Stimulated activated CD4-positive, alpha-beta T cell treated with anti-CD3 and anti-CD28 coated beads, Interleukin-1b, Interleukin-23, amount 100 ng/mL, for 24 hours (primary cell): ENCODE measurements around the gene LEPR.
"Not testable (repeated sequence)": the region's sequence is repeated elsewhere in the genome, so short reads cannot be mapped to it uniquely, and the experiment has no call there.

ENCODE experiments used
- DNase-seq, 4 experiments: peaks; one replicate each; pipeline ENCODE4 v3.0.0-alpha.2; 2020; ENCODE audit warnings: low read depth in 4 of 4, low spot score in 1 of 4

Gene LEPR

DNA sequence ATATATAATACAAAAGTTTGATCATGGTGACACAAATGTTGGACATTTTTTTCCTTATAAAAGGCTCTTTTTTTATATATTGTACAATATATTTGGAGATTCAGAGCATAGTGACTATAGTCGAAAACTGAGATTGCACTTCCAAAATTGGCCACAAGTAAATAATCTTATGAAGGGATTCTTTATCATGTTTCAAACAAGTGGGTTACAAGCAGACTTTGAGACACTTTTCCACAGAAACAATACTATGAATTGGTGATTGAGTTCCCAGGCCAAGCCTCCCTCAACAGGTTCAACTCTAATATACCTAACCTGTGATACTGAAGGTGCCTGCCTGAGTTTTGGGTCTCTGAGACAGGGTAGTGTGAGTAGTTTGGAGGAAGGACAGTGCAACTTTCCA lies 13.8 kb downstream of the LEPR start:
- DNase-seq, result no peak

DNA sequence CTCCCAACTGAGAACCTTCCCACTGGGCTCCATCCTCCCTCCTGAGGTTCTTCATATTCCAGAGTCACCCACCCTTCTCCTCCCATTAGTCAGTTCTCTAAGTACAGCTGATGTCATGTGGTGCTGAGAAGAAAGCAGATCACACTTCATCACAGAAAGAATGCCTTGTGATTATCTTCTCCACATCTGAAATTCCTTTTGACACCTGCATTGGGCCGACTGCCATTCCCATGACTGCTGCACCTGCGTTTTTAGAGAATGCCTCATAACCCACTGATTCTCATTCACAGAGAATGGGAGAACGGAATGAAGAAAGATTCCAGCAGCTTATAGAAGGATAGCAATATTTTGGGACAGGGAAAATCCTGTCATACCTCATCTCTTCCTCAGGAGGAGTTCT lies 14.3 kb downstream of the LEPR start:
- no peak for DNase-seq

DNA sequence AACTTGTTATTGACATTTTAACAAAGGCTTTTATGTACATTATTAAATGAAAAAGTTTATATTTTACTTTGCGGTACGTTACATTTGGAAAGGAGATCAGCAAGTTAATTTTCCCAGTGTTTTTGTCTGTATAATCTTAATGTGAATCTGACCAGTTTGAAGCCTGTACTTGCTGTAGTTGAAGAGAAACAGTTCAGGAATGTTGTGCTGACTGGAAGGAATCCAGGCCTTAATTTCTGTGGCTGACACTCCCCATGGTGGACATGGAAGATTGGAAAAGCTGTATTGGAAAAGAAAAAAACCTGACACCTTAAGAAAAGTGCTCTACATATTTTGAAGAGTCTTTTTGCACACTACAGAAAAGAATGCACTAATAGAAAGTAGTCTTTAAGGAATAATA lies 15.5 kb downstream of the LEPR start:
- DNase-seq, result no peak

DNA sequence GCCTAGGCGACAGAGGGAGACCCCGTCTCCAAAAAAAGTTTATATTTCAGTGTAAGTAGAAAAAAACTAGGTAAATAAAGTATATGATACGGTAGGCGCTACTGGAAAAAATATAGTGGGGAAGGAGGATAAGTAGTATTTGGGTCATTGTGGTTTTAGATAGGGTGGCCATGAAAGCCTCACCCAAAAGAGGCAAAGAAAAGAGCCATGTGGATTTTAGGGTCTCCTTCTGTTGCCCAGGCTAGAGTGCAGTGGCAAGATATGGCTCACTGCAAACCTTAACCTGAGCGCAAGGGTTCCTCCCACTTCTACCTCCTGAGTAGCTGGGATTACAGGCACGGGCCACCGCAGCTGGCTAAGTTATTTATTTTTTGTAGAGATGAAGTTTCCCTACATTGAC lies 17.1 kb downstream of the LEPR start:
- DNase-seq, result no peak

DNA sequence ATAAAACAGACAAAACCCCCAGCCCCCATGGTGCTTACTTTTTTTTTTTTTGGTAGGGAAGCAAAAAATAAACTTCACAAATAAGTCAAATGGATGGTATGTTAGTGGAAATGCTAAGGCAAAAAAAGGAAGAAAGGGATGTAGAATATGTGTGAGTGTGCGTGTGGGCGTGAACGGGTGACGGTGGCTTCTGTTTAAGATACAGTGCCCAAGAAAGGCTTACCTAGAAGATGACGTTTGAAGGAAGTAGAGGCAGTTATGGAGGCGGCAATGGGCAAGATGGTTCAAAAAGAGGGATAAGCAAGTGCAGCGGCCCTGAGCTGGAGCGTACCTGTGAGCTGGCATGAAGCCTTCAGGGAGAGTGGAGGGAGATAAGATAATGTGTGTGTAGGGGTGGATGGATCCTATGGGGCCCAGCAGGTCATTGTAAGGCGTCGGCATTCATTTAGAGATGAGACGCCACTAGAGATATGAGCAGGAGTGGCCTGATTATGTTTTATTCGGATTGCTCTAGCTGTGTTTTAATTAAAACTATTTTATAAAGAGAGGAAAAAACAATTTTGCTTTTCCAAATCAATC lies 19.9 kb downstream of the LEPR start:
- DNase-seq, result no peak

DNA sequence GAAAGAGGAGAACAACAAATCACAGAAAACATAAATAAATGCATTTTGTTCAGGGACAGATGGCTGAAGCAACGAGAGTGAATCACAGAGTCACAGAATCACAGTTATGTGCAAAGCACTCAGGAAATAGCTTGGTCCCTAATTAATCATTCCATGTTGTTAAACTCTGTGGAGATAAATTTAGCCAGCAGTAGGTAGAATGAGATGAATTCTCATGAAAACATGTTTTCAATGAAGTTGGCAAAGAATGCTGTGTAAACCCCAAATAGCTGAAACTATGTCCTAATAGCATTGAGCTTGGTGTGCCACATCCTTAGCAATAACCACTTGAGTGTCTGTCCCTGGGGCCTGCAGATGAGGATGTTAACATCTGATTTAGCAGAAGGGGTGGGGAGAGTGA lies 20.4 kb downstream of the LEPR start:
- DNase-seq, result no peak

DNA sequence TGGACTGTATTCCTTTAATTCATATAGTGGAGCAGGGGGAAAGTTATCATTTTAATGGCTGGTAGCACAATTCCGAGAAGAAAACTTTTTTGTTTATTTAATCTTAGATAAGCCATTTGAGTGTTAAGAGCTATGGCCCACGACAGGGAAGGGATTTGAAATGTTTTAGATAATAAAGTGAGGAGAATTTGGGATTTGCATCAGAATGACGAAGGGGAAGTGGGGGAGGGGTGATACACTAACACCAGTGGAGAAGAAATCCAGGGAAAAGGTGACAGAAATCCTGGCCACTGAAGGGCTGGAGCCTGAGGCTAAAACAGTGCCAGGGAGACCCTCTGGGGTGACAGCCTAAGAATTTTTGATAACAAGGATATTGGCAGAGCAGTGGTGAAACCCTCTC lies 21.0 kb downstream of the LEPR start:
- no peak for DNase-seq

DNA sequence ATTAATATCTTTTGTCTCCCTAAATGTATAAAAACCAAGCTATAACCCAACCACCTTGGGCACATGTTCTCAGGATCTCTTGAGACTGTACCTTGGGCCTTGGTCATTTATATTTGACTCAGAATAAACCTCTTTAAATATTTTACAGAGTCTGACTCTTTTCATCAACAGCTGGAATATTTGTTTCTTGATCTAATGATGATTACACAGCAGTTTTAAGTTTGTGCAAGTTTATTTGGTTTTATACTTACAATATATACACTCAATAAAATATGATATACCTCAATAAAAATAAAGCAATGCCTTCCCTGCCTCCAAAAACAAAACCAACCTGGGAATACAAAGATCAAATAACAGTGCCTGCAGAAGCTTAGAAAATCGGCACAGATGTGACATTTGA lies 22.0 kb downstream of the LEPR start:
- no peak for DNase-seq

DNA sequence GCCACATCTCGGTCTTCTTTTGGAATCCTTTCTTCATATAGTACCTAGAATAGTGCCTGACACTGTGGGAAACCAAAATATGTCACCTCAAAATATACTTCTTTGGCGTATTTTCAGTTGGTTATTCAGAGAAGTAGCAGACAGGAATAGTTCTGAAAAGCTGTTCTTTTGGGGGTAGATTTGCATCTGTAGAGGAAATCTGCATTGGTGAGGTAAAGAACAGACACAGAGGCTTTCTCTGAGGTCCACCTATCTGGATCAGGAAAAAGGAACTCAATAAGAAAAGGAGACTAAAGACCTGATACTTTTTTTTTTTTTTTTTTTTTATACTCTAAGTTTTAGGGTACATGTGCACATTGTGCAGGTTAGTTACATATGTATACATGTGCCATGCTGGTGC lies 23.2 kb downstream of the LEPR start:
- no peak for DNase-seq

DNA sequence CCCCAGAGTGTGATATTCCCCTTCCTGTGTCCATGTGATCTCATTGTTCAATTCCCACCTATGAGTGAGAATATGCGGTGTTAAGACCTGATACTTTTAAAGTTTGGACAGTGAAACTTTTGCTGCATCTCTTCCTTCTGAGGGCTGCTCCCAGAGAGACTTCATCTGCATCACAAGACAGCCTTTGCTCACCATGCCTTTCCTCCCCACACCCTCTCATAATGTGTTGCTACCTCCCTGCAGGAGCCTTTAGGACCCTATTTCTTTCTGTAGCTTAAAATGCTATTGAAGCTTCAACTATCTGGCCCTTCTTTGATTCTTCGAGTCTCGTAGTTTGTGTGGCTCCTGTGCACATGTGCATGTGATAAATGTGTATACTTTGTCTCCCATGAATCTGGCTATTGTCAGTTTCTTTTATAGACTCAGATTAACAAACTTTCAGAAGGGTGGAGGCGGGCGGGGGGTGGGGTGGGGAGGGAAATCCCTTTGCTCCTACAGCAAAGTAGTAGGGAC lies 23.7 kb downstream of the LEPR start:
- DNase-seq, result no peak

DNA sequence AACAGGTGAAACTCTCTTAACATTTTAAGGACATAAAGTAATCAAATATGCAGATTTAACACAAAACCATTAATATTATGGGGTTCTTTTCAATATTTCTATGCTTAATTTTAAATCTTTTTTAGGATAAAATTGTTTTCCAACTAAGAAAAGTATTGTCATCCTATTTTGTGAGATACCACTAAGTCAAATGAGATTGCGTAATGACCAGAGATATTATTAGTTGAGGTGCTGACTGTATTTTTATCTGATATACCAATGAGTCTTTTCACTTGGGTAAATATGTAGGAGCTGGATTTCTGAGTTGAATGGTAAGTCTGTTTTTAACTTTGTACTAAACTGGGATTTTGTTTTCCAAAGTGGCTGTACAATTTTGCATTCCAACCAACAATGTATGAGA lies 25.4 kb downstream of the LEPR start:
- no peak for DNase-seq

DNA sequence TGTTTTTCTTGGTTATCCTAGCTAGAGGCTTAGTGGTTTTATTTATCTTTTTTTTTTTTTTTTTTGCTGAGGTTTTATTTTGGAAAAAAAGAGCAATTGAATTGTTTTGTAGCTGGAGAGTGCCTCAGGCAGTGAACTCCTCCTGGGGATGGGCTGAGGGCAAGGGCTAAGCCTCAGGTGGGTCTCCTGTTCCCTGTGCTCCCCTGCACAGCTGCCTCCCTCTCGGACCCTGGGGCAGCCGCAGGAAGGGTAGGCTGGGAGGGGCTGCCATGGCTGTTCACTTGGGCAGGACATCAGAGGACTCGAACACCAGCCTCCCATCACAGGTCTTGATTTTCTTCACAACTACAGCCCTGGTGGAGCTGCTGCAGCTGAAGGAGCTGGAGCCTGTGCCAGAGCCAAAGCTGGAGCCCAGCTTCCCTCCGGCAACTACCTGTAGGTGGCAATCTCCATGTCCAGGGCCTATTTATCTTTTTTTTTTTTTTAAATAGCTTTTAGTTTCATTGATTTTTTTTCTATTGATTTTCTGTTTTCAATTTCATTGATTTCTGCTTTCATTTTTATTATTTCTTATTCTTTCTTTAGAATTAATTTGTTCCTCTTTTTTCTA lies 28.9 kb downstream of the LEPR start:
- no peak for DNase-seq

DNA sequence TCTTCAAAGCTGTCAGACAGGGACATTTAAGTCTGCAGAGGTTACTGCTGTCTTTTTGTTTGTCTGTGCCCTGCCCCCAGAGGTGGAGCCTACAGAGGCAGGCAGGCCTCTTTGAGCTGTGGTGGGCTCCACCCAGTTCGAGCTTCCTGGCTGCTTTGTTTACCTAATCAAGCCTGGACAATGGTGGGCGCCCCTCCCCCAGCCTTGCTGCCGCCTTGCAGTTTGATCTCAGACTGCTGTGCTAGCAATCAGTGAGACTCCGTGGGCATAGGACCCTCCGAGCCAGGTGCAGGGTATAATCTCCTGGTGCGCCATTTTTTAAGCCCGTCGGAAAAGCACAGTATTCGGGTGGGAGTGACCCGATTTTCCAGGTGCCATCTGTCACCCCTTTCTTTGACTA lies 35.2 kb downstream of the LEPR start:
- DNase-seq, result not testable (repeated sequence)

DNA sequence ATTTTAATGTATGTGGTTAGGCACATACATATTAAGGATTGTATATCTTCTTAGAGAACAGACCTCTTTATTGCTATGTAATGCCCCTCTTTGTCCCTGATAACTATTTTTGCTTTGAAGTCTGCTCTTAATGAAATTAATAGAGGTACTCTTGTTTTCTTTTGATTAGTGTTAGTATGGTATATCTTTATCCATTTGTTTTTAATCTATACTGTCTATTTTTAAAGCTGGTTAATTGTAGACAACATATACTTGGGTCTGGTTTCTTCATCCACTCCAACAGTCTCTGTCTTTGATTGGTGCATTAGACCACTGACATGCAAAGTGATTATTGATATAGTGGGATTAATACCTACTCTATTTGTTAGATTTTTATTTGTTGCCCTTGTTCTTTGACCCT lies 36.0 kb downstream of the LEPR start:
- DNase-seq, result no peak

DNA sequence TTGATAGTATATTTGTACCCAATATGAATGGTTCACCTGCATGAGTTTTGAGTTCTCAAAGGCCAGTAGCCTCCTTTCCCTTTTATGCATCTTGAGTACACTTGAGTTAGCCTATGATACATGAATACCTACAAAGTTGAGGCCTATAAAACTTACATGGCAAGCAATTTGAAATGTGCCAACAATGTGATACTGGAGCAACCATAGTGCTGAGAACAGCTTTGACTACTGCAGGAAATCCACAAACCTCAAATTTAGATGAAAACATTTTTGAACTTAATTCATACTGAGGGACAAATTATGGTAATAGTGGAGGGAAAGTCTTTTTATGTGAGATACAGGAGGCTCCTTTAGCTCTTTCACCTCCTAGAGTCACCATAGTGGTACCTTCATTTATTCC lies 37.4 kb downstream of the LEPR start:
- DNase-seq, result no peak

DNA sequence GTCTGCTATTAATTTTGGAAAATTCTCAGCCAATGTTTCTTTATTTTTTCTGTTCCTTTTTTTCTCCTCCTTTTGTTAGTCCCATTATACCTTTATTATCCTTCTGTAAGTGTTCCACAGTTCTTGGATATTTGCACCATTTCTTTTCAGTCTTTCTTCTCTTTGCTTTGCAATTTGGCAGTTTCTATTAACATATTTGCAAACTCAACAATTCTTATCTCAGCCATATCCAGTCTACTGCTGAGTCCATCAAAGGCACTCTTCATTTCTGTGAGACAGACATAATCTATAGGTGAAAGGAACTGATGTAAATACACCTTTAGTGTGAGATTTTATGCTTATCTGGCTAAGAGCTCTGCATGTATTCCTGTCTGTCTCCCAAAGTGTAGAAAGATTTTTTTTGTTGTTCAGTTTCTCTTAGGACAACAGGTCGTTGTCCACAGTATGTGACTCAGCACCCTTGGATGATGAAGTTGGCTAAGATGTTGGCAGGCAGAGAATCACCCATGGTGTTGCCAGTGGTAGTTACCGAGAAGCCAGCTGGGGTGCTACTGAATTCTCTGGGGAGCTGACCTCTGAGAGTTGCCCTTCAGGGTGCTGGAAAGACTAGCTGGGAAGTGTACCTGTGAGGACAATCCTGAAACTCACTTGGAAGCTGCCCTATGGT lies 38.4 kb downstream of the LEPR start:
- no peak for DNase-seq

DNA sequence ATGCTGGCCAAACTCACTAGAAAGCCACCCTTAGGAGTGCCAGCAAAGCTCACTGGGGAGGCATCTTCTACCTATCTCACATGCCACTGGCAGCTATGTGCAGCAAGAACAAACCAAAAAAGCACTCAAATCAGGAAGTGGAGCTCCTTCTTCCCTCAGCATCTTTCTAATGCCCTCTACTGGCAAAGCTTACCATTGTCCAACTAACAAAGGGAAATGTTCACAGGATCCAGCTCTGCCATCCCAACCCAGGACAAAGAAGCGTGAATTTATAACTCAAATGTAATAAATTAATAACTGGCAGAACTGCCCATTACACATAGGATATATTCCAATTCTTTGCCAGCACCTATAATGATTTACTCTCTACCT lies 38.9 kb downstream of the LEPR start:
- no peak for DNase-seq

DNA sequence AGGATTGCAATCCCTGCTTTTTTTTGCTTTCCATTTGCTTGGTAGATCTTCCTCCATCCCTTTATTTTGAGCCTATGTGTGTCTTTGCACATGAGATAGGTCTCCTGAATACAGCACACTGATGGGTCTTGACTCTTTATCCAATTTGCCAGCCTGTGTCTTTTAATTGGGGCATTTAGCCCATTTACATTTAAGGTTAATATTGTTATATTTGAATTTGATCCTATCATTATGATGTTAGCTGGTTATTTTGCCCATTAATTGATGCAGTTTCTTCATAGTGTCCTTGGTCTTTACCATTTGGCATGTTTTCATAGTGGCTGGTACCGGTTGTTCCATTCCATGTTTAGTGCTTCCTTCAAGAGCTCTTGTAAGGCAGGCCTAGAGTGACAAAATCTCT lies 45.4 kb downstream of the LEPR start:
- not testable (repeated sequence) for DNase-seq

DNA sequence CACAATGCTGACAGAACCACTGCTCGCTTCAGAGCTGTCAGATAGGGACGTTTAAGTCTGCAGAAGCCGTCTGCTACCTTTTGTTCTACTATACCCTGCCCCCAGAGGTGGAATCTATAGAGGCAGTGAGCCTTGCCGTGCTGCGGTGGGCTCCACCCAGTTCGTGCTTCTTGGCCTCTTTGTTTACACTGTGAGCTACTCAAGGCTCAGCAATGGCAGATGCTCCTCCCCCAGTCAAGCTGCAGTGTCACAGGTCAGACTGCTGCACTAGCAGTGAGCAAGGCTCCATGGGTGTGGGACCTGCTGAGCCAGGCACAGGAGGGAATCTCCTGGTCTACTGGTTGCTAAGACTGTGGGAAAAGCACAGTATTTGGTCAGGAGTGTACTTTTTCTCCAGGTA lies 47.1 kb downstream of the LEPR start:
- DNase-seq, result no peak

DNA sequence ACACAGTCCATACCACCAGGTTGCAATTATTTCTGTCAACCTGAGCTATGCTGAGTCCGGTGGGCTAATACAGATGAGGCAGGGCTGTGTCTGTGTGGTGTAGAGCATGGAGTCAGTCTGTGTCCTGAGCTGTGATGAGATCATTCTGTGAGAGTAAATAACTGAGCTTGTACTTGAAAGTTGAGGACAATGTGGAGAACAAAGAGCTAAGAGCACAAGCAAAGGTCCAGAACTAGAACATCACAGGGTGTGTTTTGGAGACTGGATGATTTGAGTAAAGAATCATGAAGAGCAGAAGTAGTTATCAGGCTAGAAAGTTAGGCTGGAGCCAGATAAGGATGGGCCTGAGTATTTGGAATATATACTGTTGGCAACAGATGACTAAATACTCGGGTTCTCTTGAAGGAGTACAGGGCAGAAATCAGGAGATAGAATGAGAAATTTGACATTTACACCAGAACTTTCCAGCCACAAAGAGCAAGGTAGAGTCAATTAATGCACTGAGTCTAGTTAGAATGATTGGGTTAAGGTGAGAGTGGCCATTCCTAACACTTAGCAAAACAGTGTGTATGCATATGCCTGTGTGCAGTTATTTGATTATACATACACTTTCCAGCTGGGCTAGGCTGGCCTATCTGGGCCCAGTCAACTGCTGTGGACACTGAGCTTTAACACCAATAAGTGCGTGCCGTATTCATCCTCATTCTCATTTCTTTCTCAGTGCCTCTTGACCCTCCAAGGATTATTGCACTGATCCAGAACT lies 48.8 kb downstream of the LEPR start:
- no peak for DNase-seq

DNA sequence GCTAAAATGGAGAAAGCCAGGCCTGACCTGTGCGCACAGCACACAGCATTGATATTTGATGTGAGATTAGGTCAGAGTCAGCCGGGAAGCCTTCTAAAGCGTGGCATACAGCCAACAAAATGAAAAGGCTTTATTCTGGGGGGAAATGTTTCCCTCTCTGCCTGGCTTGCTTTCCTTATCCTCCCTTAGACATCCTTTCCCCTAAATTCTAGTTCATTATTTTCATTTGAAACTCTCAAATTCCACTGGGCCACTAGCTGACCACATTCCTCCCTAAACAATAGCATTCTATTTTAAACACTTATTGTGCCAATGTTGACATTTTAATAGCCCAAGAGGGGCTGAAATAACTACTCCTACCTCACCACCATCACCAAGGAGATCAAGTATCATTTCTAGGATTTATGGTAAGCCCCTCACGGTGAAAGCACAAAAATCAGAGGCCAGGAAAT lies 49.4 kb downstream of the LEPR start:
- DNase-seq, result no peak
